ENCODE measurements around the gene SLC25A24. TPM values are rescaled to one million over a fixed set of nuclear protein-coding genes. Genes with fewer than 3 reads are reported as not detected.
"Not testable (repeated sequence)": the region's sequence is repeated elsewhere in the genome, so short reads cannot be mapped to it uniquely, and the experiment has no call there.

Gene SLC25A24
- polyA plus RNA-seq, 1 donor: 45.5 TPM

DNA sequence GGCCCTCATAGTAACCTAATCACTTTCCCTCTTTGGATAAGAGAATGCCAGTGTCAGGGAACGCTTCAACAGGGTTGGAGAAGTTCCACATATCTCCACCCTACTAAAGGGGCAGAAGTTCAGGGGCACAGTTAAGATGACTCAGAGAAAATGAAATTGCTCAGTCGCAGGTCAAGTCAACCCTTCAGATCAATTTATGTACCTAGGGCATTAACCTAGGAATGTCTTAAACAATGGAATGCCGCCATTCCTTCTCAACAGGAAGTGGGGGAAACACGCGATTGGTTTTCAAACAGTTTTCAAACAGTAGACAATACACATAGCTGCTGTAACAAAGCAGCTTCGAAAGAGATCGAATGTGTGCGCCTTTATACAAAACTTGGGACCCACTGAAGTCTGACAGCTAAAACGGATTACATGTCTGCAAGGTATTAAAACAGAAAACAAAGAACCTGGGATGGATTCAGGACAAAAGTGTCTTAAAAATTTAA is 897 bp downstream of the SLC25A24 start:
- no peak for DNase-seq (ENCODE audit: low read depth)

- DNase-seq (ENCODE audit: low read depth): no peak
Observed at GRCh38 chr1:108194051-108194450, 6.1 kb downstream of the SLC25A24 start.

DNA sequence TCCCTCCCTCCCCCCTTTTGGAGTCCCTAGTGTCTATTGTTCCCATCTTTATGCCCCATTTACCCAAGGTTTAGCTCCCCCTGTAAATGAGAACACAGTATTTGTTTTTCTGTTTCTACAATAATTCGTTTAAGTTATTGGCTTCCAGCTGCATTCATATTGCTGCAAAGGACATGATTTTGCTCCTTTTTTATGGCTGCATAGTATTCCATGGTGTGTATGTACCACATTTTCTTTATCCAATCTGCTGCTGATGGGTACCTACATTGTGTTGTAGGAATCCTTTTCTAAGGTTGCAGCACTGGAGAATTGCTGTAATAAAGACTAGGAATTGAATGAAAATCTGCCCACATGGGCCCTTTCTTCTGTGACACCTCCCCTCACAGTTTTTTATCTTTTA is 6.8 kb downstream of the SLC25A24 start:
- no peak for DNase-seq (ENCODE audit: low read depth)

DNA sequence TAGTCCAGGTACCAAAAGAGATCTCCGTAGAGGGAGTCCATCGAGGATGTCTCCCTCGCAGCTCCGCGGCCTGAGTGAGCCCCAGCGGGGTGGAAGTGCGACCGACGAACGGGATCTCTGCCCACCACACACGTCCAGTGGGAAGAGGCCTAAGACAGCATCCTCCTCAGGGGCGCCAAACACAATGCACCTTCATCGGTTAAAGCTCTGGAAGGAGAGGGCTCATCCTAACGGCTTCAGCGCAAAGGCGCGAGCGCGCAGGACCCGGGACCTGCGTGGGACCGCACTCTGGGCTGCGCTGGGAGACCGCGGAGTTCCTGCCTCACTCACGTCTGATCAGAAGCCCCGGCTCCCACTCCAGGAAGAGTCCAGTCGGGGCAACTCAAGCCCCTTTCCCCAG is 7.6 kb downstream of the SLC25A24 start:
- DNase-seq (ENCODE audit: low read depth): no peak

DNA sequence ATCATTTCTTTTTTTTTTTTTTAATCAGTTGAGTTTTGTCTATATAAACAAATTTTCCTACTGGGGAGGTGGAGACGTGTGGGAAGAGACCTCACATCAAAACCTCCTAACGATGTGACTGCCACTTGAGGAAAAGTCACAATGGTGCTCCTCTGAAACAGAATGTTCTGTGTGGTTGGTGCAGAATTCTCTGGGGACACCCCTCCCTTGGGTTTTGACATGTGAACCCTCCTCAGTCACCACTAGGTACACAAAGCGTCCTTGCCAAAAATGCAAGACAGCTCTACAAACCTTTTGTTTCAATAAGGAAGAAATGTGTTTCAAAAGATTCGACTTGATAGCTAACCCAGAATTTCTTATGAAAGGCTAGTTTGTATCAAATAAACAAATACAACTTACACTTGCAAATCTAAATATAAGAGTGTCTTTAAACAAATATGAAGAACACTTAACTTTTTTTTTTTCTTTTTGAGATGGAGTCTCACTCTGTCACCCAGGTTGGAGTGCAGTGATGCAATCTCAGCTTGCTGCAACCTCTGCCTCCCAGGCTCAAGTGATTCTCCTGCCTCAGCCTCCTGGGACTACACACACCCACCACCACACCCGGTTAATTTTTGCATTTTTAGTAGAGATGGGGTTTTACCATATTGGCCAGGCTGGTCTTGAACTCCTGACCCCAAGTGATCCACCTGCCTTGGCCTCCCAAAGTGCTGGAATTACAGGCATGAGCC is 9.3 kb downstream of the SLC25A24 start:
- DNase-seq (ENCODE audit: low read depth): no peak

DNA sequence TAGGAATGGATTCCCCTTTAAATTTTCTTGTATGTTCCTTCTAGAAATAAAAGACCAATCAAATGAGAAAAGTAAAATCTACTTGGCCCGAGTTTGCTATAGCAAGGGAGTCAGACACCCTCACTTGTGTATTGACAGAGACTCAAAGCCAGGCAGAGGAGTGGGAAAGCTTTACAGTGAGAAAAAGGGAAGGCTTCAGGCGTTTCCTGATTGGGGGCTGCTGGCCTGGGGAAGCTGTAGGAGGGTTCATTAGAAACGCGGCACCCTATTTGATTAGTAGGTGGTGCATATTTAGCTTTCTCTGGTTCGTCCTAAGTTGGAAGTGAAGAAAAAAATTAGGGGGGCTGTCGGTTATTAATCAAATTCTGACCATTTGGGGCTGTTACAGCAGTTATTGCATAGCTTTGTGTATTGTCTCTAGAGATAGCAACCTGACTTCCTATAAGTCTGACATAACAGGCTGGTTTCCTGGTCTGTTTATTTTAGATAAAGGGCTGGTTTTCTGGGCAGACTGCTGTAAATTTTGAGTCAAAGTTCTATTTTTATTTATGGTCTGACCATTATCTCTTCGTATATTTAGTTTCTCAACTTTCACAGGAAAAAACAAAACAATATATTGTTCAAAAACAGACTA is 10.0 kb downstream of the SLC25A24 start:
- no peak for DNase-seq (ENCODE audit: low read depth)

DNA sequence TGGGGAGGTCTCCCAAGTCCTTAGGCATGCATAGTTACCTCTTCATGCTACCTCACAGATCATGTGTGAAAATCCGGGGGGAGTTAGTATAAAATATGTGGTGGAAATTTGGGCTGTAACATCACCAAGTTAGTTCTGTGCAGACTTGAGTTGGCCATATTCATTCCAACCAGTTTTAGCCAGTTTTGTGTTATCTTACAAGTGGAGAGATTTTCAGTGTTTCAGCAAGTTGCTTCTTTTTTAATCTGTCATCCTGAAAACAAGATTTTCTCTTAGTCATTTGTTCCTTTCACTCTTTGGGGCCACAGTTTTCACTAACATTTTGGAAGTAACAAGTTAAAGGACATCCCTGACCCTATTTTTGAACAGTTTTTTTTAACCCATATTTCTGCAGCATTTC is 11.3 kb downstream of the SLC25A24 start:
- DNase-seq (ENCODE audit: low read depth): no peak

DNA sequence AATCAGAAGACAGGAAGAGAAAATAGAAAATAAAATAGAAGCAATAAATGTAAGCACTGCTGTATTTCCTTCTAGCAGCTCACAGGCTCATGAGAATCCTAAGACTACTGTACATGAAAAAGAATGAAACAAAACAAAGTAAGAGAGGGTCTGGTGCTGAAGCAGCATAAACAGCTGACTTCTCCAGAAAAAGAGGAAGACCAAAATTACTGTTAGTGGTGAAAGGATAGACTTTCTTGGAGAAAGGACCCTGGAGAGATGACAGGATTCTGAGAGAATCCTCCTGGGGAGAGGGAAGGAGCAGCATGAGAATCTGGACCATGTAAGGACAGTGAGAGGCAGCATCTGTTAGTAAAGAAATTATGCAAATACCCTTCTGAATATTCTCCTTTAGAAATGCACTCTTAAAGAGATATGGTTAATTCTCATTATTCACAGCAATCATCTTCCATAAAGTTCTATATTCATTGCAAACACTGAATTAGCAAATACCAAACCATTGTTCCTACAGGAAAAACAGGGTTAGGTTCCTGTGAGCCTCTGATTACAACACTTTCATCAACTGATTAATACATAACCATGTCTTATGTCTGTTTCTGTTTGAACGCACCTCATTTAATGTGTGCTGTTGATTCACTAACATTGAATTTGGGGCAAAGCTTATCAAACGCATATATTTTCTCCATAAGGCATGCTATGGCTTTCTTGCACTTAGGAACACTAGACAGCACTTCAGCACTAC is 17.0 kb downstream of the SLC25A24 start:
- no peak for DNase-seq (ENCODE audit: low read depth)

DNA sequence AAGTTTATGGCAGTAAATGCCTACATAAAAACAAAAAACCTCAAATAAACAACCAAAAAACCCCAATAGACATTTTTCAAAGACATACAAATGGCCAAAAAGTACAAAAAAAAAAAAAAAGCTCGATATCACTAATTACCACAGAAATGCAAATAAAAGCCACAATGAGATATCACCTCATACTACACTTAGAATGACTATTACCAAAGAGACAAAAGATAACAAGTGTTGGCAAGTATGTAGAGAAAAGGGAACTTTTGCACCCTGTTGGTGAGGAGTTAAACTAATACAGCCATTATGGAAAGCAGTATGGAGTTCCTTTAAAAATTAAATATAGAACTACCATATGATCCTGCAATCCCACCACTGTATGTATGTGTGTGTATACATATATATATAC is 21.1 kb downstream of the SLC25A24 start:
- DNase-seq (ENCODE audit: low read depth): no peak

DNA sequence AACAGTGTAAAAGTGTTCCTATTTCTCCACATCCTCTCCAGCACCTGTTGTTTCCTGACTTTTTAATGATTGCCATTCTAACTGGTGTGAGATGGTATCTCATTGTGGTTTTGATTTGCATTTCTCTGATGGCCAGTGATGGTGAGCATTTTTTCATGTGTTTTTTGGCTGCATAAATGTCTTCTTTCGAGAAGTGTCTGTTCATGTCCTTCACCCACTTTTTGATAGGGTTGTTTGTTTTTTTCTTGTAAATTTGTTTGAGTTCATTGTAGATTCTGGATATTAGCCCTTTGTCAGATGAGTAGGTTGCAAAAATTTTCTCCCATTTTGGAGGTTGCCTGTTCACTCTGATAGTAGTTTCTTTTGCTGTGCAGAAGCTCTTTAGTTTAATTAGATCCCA is 37.7 kb downstream of the SLC25A24 start:
- not testable (repeated sequence) for DNase-seq (ENCODE audit: low read depth)

- not testable (repeated sequence) for DNase-seq (ENCODE audit: low read depth)
Observed at GRCh38 chr1:108159951-108160350, 40.2 kb downstream of the SLC25A24 start.

- DNase-seq (ENCODE audit: low read depth): no peak
Observed at GRCh38 chr1:108158893-108159453, 41.2 kb downstream of the SLC25A24 start.

DNA sequence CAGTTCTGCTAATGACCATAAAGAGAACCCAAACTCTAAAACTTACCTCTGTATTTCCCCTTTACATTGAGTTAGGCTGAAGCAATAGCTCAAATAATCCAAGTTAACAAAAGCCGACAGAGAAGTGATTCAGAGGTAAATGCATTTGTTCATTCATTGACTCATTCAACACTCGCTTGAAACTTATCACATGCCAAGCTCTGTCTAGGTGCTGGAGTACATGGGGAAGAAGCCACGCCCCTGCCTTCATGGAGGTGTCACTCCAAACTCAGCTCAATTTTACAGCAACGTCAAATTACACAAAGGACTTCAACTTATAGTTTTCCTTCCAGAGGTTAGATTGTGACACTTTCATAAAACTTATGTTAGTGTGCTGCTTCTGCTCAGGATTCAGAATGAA is 45.8 kb downstream of the SLC25A24 start:
- no peak for DNase-seq (ENCODE audit: low read depth)

DNA sequence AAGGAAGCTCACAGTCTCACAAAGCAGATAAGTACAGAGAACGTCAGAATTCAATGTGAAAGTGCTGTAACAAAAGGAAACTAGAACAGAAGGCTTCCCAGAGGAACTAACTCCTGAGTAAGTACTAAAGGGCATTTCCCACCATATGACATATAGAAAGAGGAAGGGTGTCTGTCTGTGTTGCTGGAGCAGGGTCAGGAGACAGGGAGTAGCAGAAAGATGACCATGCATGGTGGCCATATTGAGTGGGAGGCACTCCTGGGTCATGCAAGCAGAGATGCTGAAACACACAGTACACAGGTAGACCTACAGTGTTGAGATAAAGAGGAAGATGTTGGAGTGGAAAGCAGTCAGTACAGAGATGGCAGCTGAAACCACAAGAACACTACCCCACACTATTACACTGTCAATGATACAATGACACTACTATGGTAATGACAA is 47.3 kb downstream of the SLC25A24 start:
- no peak for DNase-seq (ENCODE audit: low read depth)

DNA sequence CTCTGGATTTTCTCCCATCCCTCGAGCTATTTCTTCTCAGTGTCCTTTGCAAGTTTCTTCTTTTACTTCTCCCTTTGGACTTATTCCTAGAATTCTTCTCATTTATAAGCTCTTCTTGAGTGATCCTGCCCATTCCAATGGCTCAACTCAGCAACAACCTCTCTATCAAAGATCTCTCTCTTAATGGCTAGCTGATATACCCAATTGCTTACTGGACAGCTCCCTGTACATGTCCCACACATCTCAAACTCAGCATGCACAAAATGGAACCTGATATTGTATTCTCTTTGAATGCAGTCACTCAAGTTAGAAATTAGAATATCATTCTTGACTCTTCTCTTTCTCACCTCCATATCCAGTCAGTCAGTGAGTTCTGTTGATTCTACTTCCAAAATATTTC is 48.6 kb downstream of the SLC25A24 start:
- no peak for DNase-seq (ENCODE audit: low read depth)

- DNase-seq (ENCODE audit: low read depth): no peak
Observed at GRCh38 chr1:108149796-108150467, 50.2 kb downstream of the SLC25A24 start.

GRCh38 chr1:108144569-108144968 is 55.6 kb downstream of the SLC25A24 start:
- DNase-seq (ENCODE audit: low read depth): not testable (repeated sequence)

DNA sequence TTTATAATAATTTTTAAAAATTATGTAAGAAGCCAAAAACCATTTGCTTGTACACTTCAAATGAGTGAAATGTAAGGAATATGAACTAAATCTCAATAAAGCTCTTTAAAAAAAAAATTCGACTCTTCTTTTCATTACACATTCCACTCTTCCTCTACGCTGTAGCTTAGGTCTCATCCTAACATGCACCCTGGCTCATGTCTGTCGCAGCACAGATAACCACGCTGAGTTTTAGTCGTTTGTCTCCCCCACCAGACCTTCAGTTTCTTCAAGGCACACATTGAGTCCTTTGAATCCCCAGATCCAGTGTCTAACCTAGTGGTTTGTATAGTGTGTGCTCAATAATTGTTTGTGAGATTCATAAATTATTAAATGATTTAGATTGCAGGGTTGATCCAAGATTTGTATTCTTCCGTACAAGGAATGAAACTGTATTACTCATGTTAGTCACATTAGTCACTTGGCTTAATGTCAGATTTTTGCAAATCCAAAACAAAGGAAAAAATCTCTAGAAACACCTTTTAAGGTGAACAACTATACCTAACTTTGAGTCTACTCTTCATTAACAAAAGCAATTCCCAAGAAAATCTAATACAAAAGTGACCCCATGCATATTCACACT is 57.3 kb downstream of the SLC25A24 start:
- no peak for DNase-seq (ENCODE audit: low read depth)

DNA sequence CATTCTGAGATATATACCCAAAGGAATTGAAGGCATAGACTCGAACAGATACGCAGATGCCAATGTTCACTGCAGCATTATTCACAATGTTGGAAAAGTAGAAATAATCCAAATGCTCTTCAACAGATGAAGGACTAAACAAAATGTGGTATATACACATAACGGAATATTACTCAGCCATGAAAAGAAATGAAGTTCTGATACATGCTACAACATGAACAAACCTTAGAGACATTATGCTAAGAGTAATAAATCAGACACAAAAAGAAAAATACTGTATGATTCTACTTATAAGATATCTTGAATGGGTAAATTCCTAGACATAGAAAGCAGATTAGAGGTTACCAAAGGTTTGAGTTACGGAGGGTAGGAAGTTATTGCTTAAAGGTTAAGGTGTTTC is 57.9 kb downstream of the SLC25A24 start:
- no peak for DNase-seq (ENCODE audit: low read depth)

DNA sequence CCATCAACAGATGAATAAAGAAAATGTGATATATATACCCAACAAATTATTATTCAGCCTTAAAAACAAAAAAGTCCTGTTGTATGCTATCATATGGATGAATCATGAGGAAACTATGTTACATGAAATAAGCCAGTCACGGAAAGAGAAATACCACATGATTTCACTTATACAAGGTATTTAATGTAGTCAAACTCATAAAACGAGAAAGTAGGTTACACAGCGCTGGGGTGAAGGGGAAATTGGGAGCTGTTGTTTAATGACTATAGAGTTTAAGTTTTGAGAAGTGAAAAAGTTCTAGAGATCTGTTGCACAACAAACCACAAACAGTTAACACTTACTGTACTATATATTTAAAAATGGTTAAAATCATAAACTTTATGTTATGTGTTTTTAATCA is 58.5 kb downstream of the SLC25A24 start:
- no peak for DNase-seq (ENCODE audit: low read depth)

DNA sequence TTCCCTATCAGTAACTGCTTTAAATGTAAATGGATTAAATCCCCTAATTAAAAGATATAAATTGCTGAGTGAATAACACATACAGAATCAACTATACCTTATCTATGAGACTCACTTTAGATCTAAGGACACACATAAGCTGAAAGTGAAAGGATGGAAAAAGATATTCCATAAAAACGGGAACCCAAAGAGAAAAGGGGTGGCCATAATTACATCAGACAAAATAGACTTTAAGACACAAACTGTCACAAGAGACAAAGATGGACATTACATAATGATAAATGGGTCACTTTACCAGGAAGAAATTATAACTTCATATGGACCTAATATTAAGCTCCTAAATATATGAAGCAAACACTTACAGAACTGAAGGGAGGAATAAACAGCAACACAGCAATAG is 59.2 kb downstream of the SLC25A24 start:
- no peak for DNase-seq (ENCODE audit: low read depth)

All from forelimb muscle (tissue), 1 donor.